Measurements from ENCODE around the gene FKTN. TPM values are rescaled to one million over a fixed set of nuclear protein-coding genes. Genes with fewer than 3 reads are reported as not detected.

The FKTN gene
- total RNA-seq, 4 donors from 2014 or later = 6.0 to 49.6 (median 9.7) TPM

DNA sequence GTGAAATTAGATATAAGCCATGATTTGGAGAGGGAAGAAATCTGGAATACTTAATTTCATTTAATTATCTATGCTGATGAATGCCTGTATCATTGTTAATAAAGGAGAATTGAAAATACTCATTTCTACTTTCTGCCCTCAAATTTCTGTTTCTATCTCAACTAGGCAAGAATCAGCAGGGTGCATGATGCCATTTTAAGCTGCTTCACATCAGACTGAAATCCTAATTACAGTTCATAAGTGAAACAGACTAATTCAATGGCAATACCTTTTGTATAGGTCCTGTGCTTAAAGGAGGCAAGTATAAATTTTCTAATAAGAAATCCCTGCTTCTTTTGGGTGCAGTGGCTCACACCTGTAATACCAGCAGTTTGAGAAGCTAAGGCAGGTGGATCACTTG lies 82.0 kb downstream of the FKTN start:
- TF ChIP-seq, protein P1, sequence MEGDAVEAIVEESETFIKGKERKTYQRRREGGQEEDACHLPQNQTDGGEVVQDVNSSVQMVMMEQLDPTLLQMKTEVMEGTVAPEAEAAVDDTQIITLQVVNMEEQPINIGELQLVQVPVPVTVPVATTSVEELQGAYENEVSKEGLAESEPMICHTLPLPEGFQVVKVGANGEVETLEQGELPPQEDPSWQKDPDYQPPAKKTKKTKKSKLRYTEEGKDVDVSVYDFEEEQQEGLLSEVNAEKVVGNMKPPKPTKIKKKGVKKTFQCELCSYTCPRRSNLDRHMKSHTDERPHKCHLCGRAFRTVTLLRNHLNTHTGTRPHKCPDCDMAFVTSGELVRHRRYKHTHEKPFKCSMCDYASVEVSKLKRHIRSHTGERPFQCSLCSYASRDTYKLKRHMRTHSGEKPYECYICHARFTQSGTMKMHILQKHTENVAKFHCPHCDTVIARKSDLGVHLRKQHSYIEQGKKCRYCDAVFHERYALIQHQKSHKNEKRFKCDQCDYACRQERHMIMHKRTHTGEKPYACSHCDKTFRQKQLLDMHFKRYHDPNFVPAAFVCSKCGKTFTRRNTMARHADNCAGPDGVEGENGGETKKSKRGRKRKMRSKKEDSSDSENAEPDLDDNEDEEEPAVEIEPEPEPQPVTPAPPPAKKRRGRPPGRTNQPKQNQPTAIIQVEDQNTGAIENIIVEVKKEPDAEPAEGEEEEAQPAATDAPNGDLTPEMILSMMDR (IDR thresholded peaks at IDR 0.05) = no peak
- TF ChIP-seq POLR2AphosphoS5 (IDR thresholded peaks at IDR 0.05) = no peak
- TF ChIP-seq POLR2A (IDR thresholded peaks at IDR 0.05) = no peak
- no peak for TF ChIP-seq EP300 (IDR thresholded peaks at IDR 0.05)
- peaks cover 26% of the 10 kb centered on the region for H3K36me3 ChIP-seq
- no peak overlapping the region for H3K4me3 ChIP-seq
- H3K9me3 ChIP-seq = no peaks in the 10 kb centered on the region
- H3K4me1 ChIP-seq = no peaks in the 10 kb centered on the region
- no peak overlapping the region for H3K27ac ChIP-seq
- no peak for DNase-seq (ENCODE audit: low spot score in 2 of 2)
- H3K27me3 ChIP-seq = no peaks in the 10 kb centered on the region

DNA sequence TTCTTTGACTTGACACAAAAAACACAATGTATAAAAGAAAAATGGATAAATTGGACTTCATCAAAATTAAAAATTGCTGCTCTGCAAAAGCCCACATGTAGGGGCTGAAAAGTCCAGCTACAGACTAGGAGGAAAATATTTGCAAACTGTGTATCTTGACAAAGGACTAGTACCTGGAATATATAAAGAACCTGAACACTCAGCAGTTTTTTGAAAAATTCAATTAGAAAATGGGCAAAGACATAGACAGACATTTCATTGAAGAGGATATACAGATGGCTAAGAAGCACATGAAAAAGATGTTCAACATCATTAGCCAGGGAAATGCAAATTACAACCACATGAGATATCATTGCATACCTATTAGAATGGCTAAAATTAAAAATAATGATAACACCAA lies 85.9 kb downstream of the FKTN start:
- Histone ChIP-seq H3K9me3 (no peaks in the 10 kb centered on the region), H3K4me3 (no peak overlapping the region), H3K27me3 (no peaks in the 10 kb centered on the region), H3K4me1 (no peaks in the 10 kb centered on the region), H3K27ac (no peak overlapping the region), H3K36me3 (peaks cover 6% of the 10 kb centered on the region)
- DNase-seq (ENCODE audit: low spot score in 2 of 2) = no peak
- TF ChIP-seq EP300 (IDR thresholded peaks at IDR 0.05) (no peak), POLR2A (IDR thresholded peaks at IDR 0.05) (no peak), POLR2AphosphoS5 (IDR thresholded peaks at IDR 0.05) (no peak)
- TF ChIP-seq, protein P1 (IDR thresholded peaks at IDR 0.05) = no peak

DNA sequence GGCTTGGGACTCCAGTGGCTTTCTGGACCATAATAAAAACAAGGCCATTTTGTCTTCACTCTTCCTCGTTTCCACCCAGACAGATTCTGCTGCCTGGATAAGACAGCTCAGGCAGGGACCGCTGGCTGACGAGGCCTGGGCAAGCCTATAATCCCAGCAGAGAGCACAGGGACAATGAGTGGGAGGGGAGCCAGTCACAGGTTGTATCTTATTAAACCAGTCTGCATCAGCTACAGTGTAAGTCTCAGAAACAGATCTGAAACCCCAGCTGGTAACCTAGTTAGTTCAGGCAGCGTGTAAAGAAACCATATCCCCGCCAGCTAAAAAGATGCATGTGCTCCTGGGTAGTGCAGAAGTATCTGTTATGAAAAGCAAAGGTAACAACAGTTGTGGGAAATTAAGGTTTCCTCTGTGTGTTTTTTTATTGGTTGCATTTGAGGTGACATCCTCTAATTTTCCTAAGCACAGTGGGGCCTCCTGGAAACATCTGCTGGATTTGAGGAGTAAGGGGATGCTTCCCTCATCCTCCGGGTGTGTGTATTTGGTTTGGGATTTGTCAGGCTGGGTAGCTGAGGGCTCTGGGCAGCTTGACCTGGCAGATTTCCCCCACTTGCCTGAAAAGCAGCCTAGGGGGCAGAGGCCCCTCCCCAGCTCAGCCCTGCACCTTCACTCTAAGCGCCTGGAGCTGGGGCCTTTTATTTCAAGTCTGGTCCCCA lies 89.1 kb downstream of the FKTN start:
- Histone ChIP-seq H3K27ac (no peak overlapping the region), H3K4me3 (no peak overlapping the region)
- WGBS = 92% methylated on average over 7 of the region's 7 CpGs

DNA sequence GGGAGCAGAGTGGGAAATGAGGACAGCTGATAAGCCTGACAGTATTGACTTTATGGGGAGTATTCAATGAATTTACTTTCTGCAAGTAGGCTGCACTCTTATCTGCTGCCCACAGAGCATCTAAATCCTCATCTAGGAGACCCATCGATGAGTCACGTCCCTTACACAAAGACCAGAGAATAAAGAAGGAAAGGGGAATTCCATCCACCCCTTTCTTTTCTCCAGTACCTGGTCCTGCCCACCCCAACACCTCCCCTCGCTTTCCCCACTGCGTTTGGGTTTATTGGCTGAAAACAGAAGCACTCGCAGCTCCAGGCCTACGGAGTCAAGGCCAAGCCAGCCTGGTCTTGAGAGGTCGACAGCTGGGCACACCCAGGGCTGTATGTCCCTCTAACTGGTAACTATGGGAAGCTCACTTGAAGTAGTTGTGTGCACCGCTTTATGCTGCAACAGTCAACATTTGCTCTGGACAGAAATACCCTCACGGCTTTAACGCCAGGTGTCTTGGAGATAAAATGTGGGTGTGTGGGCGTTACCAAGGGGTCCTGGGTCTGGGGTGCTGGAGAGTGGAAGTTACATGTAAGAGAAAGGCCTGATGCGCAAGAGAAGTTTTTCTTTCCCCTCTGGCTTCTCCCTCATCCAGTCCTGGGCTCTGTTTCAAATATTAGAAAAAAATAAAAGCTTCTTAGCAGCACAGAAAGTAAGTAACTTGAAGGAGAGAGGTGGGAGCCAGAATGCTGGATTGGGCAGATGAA lies 89.8 kb downstream of the FKTN start:
- TF ChIP-seq POLR2AphosphoS5 (IDR thresholded peaks at IDR 0.05) = no peak
- TF ChIP-seq EP300 (IDR thresholded peaks at IDR 0.05) = no peak
- TF ChIP-seq, protein P1 (IDR thresholded peaks at IDR 0.05) = no peak
- TF ChIP-seq POLR2A (IDR thresholded peaks at IDR 0.05) = no peak
- H3K4me1 ChIP-seq = no peaks in the 10 kb centered on the region
- H3K4me3 ChIP-seq = no peak overlapping the region
- no peak overlapping the region for H3K27ac ChIP-seq
- 87% methylated on average over 12 of the region's 12 CpGs for WGBS
- H3K9me3 ChIP-seq = no peaks in the 10 kb centered on the region
- DNase-seq (ENCODE audit: low spot score in 2 of 2) = no peak
- H3K27me3 ChIP-seq = no peaks in the 10 kb centered on the region
- H3K36me3 ChIP-seq = no peaks in the 10 kb centered on the region

More for the DNA sequence above, 89.1 kb downstream of the FKTN start:
- Histone ChIP-seq H3K4me1 (no peaks in the 10 kb centered on the region), H3K27me3 (no peaks in the 10 kb centered on the region), H3K36me3 (no peaks in the 10 kb centered on the region), H3K9me3 (no peaks in the 10 kb centered on the region)
- DNase-seq (ENCODE audit: low spot score in 2 of 2) = no peak
- TF ChIP-seq EP300 (IDR thresholded peaks at IDR 0.05) = no peak
- TF ChIP-seq, protein P1 (IDR thresholded peaks at IDR 0.05) = no peak

DNA sequence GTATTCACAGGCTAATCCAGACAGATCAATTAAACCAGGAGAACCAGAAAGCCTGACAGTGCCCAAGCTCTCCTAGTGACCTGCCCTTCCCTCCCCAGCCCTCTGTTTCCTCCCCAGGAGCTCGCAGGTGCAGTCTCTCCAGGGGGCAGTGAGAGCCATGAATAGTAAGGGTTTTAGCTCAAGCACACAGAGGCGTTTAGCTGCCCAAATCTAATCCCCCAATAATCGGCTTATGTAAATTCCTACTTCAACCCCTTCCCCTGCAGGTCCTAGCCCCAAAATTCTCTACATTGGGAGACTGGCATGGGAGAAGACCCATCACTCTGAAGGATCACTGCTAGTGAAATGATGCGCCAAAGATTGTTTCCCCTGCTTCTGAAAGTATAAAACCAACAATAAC lies 93.9 kb downstream of the FKTN start:
- Histone ChIP-seq H3K36me3 (no peaks in the 10 kb centered on the region), H3K9me3 (no peaks in the 10 kb centered on the region), H3K27me3 (peaks cover 12% of the 10 kb centered on the region), H3K4me3 (no peak overlapping the region), H3K4me1 (peaks cover 11% of the 10 kb centered on the region), H3K27ac (no peak overlapping the region)
- TF ChIP-seq, protein P1 (IDR thresholded peaks at IDR 0.05) = no peak
- WGBS = 83% methylated on average over 4 of the region's 4 CpGs
- DNase-seq (ENCODE audit: low spot score in 2 of 2) = no peak
